OCI-LY3 (cell line): ENCODE results near the gene TK2.
"Not testable (repeated sequence)": the region's sequence is repeated elsewhere in the genome, so short reads cannot be mapped to it uniquely, and the experiment has no call there.

Source experiments
- EZH2phosphoT487 ChIP-seq: fragments of 200-600 bp; shearing (Covaris generic); IDR thresholded peaks from 2 replicates; pipeline ENCODE4 v1.6.1; 2018; ENCODE audit warnings: antibody characterized with exemption, mixed run types, low read depth
- TF ChIP-seq, protein P1 (sequence below): fragments of 200-600, 300-600 bp; sonication (generic); IDR thresholded peaks from 2 replicates; pipeline ENCODE4 v1.5.1; 2014; ENCODE audit warnings: antibody characterized with exemption, low read length, low read depth

DNA sequence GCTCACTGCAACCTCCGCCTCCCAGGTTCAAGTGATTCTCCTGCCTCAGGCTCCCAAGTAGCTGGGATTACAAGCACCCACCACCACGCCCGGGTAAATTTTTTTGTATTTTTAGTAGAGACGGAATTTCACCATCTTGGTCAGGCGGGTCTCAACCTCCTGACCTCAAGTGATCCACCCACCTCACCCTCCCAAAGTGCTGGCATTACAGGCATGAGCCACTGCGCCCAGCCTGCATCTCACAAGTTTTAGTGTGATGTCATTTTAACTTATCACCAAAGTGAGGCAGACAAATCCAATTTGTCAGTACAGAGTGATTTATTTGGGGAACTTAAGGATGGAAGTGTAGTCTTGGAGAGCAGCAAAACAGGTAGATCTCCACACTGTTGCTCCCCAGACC lies 83.3 kb downstream of the TK2 start:
- TF ChIP-seq, protein P1, sequence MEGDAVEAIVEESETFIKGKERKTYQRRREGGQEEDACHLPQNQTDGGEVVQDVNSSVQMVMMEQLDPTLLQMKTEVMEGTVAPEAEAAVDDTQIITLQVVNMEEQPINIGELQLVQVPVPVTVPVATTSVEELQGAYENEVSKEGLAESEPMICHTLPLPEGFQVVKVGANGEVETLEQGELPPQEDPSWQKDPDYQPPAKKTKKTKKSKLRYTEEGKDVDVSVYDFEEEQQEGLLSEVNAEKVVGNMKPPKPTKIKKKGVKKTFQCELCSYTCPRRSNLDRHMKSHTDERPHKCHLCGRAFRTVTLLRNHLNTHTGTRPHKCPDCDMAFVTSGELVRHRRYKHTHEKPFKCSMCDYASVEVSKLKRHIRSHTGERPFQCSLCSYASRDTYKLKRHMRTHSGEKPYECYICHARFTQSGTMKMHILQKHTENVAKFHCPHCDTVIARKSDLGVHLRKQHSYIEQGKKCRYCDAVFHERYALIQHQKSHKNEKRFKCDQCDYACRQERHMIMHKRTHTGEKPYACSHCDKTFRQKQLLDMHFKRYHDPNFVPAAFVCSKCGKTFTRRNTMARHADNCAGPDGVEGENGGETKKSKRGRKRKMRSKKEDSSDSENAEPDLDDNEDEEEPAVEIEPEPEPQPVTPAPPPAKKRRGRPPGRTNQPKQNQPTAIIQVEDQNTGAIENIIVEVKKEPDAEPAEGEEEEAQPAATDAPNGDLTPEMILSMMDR: not testable (repeated sequence)
- TF ChIP-seq EZH2phosphoT487: not testable (repeated sequence)
